ENCODE results near the gene GFY. TPM values are rescaled to one million over a fixed set of nuclear protein-coding genes. Genes with fewer than 3 reads are reported as not detected.

Gene GFY
- total and polyA plus RNA-seq, 10 of the 15 experiments (the other 5 are each of a cell fraction or from before 2014, with no cell fraction given): 0.05 TPM; not detected in 9

DNA sequence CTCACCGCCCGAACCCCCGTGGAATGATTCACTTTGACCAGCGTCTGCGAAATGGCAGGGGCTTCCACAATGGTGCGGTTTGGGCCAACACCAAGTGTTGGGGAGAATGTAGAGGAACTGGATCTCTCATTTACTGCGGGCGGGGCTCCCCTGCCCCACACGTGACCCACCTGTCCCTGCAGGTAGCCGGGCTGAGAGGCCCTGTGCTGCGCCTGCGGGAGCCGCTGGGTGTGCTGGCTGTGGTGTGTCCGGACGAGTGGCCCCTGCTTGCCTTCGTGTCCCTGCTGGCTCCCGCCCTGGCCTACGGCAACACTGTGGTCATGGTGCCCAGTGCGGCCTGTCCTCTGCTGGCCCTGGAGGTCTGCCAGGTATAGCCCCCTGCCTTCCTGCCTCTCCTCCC is 43.0 kb downstream of the GFY start:
- ChIA-PET POLR2A (interaction anchor here (6.2 kb wide), 1 partner anchor 15 kb away, joined by 81 read pairs; the partner anchor contains the start of genes ALDH16A1 and PIH1D1), CTCF (interaction anchor here (3.6 to 3.7 kb wide), 2 partner anchors 10 to 23 kb away, joined by 29 to 31 read pairs; no protein-coding TSS in a partner anchor), SMC1A (ENCODE audit: uncharacterized antibody, unreplicated experiment) (interaction anchor here (3.2 kb wide), 1 partner anchor 13 kb away, joined by 53 read pairs; the partner anchor contains the start of genes ALDH16A1 and PIH1D1), RAD21 (ENCODE audit: unreplicated experiment) (interaction anchor here (3.2 to 6.0 kb wide), 2 partner anchors 14 to 77 kb away, joined by 23 to 90 read pairs; partner anchors contain the start of genes ALDH16A1 and PIH1D1)
- H4K20me1 ChIP-seq (ENCODE audit: control insufficient read depth, insufficient read depth): no peaks in the 10 kb centered on the region
- H3K36me3 ChIP-seq (ENCODE audit: control insufficient read depth in 2 of 2, insufficient read depth in 2 of 2, low read length in 1 of 2): peaks cover 2% of the 10 kb centered on the region in 2 experiments; a peak in 2 of 4 replicates
- no peak overlapping the region for H3K4me2 ChIP-seq (ENCODE audit: control insufficient read depth, insufficient read depth)
- no peak overlapping the region for H3K9ac ChIP-seq (ENCODE audit: control insufficient read depth, insufficient read depth, low read length)
- no peaks in the 10 kb centered on the region for H3K27me3 ChIP-seq (replicated peaks in 1 of 2; ENCODE audit: control insufficient read depth in 2 of 2, insufficient read depth in 2 of 2, low read length in 1 of 2)
- no peak for DNase-seq (ENCODE audit: low read depth, low spot score)
- peaks cover 31% of the 10 kb centered on the region for H3K4me1 ChIP-seq (ENCODE audit: control insufficient read depth, insufficient read depth, low read length)
- in situ Hi-C loops (cut with MboI) (no loop called here), intact Hi-C loops (cut with micrococcal nuclease; ENCODE audit: unreplicated experiment) (no loop called here)
- no peaks in the 10 kb centered on the region for H3K9me3 ChIP-seq (replicated peaks; ENCODE audit: control insufficient read depth, insufficient read depth, low read length)
- no TSS peak for BruUV-seq (replicated peaks)
- no peak for ATAC-seq
- no peak overlapping the region for H3K4me3 ChIP-seq
- no peaks in the 10 kb centered on the region for H3K79me2 ChIP-seq (ENCODE audit: control insufficient read depth, insufficient read depth, low read length)
- TF ChIP-seq NRF1 (conservative IDR thresholded peaks at IDR 0.05; ENCODE audit: low read depth, low read length): no peak
- TF ChIP-seq BCL11A (IDR thresholded peaks at IDR 0.05; ENCODE audit: low read depth, low read length): no peak
- TF ChIP-seq MTA2 (IDR thresholded peaks at IDR 0.05; ENCODE audit: low read depth): no peak
- TF ChIP-seq ZZZ3 (IDR thresholded peaks at IDR 0.05; ENCODE audit: control insufficient read depth, insufficient read length, low read depth): no peak
- no peak for TF ChIP-seq BHLHE40 (IDR thresholded peaks at IDR 0.05; ENCODE audit: borderline replicate concordance in 1 of 2, low read depth in 2 of 2, low read length in 1 of 2)
- TF ChIP-seq ETV6 (conservative IDR thresholded peaks at IDR 0.05 in 1 of 2, IDR thresholded peaks at IDR 0.05 in 1 of 2; ENCODE audit: borderline replicate concordance in 1 of 2, low read depth in 1 of 2): no peak
- no peak for TF ChIP-seq YBX1 (IDR thresholded peaks at IDR 0.05)
- TF ChIP-seq TAF1 (IDR thresholded peaks at IDR 0.05; ENCODE audit: borderline replicate concordance, low read depth, low read length): no peak
- no peak for TF ChIP-seq DPF2 (IDR thresholded peaks at IDR 0.05)
- no peak for TF ChIP-seq USF1 (IDR thresholded peaks at IDR 0.05; ENCODE audit: borderline replicate concordance, extremely low read length, insufficient read depth, low read depth, low read length)
- no peak for TF ChIP-seq SMAD1 (IDR thresholded peaks at IDR 0.05; ENCODE audit: low read depth, partially characterized antibody)
- TF ChIP-seq ZNF274 (IDR thresholded peaks at IDR 0.05; ENCODE audit: insufficient read depth, insufficient read length): no peak
- no peak overlapping the region for H2AFZ ChIP-seq (ENCODE audit: control insufficient read depth, low read depth, low read length)
- 73% methylated on average over 18 of the region's 19 CpGs for WGBS (ENCODE audit: insufficient coverage, insufficient replicate concordance, low lambda C conversion rate, missing lambda C conversion rate)
- H3K27ac ChIP-seq (ENCODE audit: control insufficient read depth, insufficient read depth): no peak overlapping the region
- no peak for FAIRE-seq

All from GM12878 (cell line).